ENCODE measurements around the gene EIF2S2.

The EIF2S2 gene

DNA sequence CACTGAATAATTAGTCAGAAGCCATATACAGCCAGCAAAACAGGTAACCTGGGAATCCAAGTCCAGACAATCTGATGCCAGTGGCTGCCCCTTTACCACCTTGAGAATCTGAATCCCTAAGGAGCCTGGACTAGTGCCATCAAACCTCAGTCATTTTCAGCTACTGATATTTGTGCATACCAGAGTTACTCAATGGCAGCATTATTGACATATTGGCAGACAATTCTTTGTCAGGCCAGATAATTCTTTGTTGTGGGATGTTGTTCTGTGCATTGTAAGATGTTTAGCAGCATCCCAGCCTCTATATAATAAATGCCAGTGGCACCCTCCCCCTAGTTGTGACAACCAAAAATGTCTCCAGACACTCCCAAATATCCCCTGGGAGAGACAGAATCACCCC lies 3.2 kb upstream of the EIF2S2 start:
- DNase-seq, result no peak

DNA sequence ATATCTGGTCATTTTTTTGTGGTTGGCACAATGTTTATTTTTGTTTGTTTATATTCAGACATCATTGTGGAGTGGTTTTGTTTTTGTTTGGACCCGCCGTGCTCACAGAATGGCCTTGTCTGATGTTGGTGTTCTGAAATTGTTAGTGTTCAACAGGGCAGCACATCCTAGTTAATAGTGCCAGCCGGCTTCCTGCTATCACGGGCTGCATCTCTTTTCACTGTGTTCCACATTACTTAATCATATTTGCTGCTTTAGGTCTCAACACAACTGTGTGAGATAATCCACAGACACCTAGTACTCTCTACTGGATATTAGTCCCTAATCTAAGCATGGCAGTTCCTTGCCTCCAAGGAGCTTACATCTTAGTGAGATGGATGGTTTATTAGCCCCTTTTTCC lies 2.8 kb upstream of the EIF2S2 start:
- no peak for DNase-seq

DNA sequence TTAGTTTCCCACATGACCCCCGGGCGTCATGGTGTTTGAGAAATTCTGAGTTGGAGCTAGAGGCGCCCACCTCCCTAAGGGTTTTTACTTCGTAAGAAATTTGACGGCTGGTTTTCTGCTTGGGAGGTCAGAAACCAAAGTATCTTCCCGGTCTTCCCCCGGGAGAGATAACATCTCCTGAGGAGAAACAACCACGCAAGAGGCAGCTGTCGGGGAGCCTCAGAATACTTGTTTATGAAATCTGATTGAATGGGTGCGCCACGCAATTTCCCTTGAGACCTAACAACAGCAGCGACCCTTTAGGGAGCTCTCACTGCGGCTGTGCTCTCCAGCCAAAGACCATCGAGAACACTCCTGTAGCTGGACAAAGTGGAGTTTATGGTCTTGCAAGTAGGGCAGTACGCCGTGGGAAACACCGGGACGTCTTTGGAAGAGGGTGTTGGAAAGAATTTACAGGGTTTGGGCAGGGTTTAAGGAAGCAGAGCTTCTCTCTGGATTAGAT lies 608 bp upstream of the EIF2S2 start:
- no peak for DNase-seq

DNA sequence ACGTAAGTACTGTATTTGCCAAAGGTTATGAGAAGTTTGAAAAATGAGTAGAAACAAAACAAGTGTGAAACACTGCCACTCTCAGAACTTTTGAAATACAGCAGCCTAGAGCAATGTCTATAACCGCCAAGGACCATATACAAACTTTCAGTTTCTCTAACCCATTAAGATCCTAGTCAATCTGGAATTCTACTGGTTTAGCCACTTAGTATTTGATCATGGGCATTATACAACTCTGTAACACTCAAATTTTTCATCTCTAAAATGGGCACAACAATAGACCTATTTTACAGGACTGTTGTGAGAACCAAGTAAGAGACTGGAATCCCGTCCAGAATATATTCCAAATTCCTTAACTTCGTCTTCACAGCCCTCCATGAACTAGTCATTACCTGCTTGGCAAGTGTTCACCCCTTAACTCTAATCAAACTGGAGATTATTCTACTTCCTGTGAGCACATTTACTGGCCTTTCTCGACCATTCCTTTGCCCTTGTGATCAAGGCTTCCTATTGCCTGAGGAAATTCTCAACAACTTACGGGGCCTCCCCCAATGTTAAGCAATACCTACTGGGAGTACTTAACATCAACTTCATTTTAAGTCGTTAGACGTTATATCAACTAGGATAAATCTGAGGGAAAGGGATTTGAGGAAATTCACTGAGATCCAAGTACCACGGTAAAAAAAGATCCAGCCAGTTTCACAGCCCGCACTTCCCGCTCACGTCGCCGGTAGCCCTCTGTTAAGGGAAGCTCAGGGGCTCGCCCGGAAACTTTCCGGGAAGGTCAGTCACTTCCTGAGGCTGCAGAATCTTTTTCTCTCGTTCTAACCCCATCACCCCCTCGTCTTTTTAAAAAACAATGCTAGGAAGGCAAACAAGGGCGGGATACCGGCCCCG lies 1.1 kb downstream of the EIF2S2 start:
- peak; percentile 30 for DNase-seq

DNA sequence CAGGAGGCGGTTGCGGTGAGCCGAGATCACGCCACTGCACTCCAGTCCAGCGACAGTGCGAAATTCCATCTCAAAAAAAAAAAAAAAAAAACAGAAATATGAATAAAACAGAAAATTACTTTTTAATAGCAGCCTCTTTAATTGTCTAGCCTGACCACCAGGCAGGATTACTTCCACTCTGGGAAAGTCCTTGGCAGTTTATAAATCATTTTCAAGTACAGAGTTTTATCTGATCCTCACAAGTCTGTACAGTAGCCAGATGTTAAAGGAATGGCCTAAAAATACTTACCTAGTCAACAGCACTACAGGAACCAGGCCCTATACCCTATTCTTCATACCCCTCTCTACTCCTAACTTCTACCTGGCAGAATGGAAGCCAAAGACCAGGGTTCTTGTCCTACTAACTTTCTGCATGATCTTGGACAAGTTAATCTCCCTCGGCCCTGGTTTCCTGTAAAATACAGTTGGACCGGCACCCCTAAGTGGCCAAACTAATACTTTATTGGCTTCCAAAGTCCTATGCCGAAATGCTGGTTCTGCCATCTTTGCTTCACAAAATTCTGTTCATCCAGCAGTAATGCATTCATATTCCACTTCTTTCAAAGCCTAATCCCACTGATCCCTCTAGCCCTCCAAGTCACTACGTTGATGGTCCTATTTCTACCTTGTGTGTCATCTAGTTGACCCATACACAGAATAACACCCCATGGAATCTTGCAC lies 1.9 kb downstream of the EIF2S2 start:
- no peak for DNase-seq

DNA sequence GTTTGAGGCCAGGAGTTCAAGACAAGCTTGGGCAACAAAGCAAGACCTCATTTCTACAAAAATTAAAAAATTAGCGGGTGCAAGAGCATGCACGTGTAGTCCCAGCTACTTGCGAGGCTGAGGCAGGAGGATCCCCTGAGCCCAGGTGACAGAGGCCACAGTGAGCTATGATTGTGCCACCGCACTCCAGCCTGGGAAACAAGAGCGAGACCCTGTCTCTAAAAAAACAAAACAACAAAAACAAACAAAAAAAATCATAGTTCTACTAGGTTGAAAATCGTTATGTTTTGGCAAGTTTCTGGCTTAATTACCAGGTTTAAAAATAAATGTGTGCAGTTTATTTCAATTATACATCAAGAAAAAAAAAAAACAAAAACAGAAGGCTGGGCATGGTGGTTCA lies 2.6 kb downstream of the EIF2S2 start:
- no peak for DNase-seq

DNA sequence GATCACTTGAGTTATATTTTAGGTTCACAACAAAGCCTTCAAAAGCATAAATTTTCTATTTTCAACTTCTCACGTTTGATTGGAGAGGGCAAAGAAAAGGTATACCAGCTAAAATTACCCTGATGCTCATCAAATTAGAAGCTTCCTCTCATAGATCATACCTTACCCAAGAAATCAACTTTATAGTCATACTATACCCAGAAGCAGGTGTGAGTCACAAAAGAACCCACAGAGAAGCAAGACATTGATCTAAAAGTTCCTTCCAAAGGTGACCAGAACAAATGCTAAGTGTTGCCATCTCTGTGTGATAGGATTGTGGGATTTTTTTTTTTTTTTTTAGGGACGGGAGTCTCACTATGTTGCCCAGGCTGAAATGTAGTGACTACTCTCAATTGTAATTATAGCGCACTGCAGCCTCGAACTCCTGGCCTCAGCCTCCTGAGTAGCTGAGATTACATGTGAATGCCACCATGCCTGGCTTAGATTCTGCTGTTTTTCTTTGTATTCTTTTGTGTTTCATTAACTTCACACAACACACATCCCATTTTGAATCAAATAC lies 3.3 kb downstream of the EIF2S2 start:
- DNase-seq, result peak; percentile 31

DNA sequence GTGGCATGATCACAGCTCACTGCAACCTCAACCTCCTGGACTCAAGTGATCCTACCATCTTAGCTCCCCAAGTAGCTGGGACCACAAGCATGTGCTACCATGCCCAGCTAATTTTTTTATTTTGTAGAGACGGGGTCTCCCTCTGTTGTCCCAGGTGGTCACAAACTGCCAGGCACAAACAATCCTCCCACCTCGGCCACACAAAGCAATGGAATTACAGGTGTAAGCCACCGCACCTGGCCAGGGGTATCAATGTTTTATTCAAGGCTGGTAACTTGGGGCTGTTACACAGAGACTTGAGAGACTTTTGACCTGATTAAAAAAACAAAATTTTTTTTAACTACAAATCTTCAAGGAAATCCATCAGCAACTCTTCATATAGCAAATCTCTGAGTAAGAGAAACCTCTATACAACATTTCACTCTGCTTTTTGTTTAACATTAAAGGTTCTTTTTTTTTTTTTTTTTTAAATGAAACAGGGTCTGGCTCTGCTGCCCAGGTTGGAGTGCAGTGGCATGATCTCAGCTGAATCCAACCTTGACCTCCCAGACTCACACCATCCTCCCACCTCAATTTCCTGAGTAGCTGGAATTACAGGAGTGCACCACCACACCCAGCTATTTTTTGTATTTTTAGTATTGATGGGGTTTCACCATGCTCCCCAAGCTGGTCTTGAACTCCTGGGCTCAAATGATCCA lies 5.9 kb downstream of the EIF2S2 start:
- no peak for DNase-seq

DNA sequence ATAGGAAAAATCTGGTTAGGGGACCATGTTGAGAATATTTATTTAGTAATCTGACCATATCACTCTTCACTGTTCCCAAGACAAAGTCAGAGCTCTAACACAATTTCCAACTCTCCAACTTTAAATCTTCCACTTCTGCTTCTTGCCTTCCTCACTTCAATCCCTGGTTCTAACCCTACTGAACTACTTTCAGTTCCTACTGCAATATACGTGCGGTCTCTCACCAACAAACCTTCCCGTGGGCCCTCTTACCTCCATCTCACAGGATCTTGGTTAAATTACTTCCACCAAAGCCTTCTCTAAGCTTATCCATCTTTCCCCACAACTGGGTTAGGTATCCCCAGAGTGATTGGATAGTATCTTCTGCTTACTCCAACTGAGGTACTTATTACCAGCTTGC lies 8.0 kb downstream of the EIF2S2 start:
- no peak for DNase-seq

DNA sequence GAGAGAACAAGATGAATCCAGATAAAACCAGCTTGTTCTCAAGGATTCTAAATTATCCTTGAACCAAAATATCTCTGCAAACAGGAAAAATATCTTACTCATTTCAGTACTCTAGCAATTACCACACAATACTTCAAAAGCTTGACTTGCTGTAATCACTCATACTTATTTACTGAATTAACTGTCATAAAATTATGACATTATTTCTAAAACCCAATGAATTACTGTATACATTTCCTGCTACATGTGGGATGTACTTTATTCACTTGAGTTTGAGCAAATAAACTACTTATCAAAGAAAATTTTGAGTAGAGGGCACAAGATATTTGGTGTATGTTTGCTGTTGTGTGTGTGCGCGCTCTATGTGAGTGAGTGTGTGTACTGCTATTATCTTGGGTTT lies 9.7 kb downstream of the EIF2S2 start:
- no peak for DNase-seq

DNA sequence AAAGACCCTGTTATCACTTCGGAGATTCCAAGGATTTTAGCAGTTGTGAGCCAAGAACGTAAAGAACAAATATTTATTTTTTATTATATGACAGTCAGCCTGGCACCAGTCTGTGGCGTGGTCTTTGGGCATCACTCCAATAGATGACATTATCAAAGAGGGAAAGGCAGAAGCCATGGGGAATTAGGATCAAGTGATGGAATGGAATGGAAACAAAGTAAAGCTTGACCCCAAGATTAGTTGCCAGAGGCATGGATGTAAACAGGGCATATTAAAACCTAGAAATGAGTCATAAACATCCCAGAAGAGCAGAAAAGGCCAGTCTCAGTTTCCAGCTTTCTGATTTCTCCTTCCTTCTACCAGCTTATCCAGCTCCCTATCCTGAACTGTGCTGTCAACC lies 11.5 kb downstream of the EIF2S2 start:
- DNase-seq, result no peak

DNA sequence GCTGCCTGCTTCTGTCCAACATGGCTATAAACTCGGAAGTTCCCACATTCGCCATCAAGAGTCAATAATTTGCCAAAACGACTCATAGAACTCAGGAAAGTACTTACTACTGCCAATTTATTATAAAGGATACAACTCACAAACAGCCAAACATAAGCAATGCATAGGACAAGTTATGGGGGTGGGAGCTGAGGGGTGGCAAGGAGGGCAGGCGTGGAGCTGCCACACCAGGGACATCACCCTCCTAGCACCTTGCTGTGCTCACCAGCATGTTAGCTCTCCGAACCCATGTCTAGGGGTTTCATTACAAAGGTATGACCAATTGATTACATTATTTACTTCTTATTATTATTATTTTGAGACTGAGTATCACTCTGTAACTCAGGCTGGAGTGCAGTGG lies 12.4 kb downstream of the EIF2S2 start:
- DNase-seq, result no peak

DNA sequence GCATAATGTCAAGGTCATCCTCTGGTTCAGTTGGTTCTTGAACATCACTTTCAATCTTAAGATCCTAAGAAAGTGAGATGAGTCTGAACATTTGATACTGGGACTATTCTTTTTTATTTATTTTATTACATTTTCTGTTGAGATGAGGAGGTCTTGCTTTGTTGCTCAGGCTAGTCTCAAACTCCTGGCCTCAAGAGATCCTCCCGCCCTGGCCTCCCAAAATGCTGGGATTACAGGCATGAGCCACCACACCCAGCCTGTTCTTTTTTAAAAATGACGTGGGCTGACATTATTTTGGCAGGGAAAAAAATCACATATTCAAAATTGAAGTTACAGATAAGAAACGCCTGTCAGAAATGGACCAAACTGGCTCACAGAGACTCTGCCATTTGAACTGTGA lies 13.5 kb downstream of the EIF2S2 start:
- no peak for DNase-seq

DNA sequence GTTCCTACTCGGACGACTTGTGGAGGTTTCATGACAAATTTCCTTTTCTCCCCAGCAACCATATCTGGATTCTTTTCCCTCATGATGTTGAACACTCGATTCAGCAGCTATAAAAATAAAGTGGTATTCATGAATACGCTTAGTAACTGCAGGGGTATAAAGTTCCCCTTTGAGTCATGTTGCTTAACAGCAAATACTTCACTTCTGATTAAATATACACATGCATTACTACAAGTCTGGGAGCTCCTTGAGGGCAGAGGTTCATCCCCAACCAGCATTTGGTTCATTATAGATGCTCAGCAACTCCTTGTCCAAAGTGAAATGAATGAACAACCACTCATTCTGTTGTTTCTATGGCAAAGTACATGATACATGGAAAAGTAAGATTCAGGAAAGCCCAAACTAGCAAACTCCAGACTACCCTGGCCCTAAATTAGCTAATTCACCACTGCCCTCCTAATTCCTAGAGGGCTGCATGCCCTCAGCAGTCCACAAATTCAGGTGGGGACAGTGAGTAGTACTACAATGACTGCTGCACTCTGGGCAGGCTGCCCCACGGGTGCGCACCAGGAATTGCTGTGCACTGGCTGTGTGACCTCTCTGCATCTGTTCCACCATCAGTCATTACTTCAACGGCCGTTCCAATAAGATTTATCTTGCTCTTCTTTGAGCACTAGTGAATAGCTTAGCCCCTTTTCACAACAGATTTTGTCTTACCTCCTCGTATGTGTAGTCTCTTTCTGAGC lies 15.2 kb downstream of the EIF2S2 start:
- DNase-seq, result no peak

DNA sequence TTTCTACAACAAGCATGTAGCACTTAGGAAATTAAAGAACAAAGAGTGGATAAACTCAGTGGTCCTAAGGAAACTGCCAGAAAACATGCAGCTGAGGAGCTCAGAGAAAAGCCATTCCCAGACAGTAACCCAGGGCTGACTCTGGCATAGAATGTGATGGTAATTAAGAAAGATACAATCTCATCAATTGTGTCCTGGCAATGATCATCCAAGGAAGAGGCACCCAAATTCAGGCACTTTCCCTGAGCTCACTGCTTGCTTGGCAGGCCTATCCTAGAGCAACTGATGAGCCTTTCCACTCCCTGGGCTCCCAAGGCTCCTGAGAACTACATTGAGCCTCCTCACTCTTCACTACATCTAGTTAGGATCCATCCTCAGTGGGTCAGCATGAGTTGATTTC lies 16.2 kb downstream of the EIF2S2 start:
- DNase-seq, result no peak

DNA sequence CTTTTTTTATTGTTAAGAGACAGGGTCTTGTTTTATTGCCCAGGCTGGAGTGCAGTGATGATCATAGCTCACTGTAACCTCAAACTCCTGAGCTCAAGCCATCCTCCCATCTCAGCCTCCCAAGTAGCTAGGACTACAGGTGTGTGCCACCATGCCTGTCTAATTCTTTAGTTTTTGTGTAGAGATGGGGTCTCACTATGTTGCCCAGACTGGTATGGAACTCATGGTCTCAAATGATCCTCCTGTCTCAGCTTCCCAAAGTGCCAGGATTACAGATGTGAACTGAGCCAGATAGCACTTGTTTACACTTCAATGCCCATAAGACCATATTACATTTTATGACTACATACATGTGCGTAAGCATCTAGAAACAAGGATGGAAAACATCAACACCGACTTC lies 18.1 kb downstream of the EIF2S2 start:
- no peak for DNase-seq

DNA sequence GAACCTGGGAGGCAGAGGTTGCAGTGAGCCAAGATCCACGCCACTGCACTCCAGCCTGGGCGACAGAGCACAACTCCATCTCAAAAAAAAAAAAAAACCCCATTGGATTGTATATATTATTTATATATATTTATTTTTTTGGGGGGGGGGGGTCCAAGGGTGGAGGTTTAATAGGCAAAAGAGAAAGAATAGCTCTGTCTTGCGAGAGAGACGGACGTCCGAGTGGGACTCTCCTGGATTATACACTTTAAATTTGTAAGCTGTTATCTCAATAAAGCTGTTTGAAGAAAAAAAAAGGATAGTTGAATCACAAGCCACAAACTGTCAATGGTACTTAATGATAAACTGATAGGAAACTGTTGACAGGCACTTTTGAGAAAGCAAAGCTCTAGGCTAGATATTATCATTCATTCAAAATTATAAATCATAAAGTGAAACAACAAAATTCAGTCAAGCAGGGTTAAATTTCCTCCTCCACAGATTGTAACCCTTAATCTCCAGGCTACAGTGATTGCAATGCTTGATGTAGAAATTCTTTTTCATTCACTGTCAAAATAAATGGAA lies 20.3 kb downstream of the EIF2S2 start:
- DNase-seq, result no peak

DNA sequence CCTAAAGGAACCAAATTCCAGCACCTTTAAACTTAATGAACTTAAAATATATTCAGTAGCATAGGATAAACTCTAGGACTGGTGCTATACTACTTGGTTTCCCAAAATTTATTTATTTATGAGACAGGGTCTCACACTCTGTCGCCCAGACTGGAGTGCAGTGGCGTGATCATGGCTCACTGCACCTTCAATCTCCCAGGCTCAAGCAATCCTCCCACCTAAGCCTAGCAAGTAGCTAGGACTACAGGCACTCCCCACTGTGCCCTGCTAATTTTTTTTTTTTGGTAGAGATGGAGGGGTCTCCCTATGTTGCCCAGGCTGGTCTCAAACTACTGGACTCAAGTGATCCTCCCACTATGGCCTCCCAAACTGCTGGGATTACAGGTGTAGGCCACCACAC lies 21.4 kb downstream of the EIF2S2 start:
- no peak for DNase-seq

DNA sequence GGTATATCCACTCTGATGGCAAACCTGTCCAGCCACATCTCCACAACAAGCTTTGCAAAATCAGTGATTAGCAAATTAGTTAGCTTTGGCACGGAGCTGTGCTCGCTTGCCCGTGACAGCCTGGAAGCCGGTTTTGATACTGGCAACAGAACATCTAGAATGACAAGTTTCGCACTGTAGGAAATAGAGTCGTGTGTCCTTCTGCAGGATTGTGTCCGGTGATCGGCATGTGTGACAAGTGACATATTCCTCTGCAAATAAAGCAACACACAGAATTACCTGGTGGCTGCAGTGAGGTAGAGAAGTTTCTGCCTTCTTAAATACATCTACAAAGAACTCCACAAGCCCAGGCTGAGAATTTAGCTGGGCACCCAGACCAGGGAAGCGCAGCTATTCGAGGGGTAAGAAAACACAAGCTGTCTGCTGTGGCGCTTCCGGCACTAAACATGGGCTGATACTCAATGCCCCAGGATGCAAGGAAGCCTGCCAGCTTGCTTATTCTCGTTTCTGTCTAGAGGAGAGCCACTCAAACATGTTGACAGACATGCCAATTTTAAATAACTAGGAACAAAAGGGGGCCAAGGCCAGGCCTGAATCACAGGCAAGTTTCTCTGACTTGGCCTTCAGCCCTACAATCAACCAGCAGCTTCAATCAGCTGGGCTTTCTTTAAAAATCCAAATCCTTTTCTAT lies 22.2 kb downstream of the EIF2S2 start:
- DNase-seq, result no peak

DNA sequence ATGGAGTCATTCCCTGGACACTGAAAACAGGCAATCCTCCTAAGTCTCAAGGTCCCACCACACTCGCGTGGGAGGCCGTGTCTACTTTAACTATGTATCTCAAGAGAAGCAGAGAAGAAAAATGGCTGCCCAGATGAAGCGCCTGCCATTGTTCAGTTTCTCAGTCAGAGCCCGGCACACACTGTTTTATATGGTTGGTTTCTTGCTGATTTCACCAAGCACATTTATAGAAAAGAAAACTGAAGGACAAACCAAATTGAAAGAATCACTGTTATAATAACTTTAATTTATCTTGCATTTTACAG lies 22.9 kb downstream of the EIF2S2 start:
- no peak for DNase-seq

DNA sequence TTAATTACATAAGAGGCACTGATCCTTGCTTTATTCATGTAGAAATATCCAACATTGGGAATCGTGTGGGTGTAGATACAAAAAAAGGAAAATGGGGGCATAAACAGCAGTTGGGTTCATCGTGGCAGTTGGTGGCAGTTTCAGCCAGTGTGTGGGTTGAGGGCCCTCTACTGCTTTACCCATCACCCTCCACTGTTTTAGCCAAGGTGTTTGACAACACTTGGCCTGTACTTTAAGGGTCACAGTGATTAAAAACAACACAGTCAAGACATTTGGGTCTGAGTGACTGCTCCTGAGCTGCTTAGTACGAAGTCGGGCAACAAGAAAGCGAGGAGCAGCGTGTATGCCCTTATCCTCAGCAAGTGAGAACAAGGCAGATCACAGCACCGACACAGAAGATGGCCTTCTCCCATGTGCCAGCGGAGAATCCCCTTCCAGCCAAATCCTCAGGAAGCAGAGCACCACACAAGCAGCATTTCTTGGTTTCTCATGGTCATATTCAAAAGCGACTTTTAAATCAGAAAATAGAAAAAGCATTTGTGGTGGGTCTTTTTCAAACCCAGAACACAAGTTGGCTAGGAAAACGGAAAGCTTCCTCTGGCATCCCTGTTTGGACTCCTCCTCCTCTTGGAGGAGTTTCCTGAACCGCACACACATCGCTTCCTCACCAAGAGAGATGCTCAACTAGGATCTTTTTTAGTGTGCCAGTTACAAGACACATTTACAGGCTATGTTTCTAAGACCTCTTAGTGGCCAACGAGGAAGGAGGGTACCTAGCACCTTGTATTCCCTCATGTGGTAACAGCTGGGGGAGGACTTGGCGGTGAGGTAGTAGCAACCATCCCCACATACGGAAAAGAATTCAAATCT lies 23.5 kb downstream of the EIF2S2 start:
- DNase-seq, result no peak

All from CD4-positive, alpha-beta T cell treated with Interleukin-4 for 4 hours (primary cell).